Gastroesophageal sphincter (tissue), 3 donors: ENCODE results near the gene FOXN3.

ENCODE experiments used
- POLR2A ChIP-seq, 2 donors: fragments of 450-650 bp; IDR thresholded peaks; one replicate each; pipeline ENCODE4 v1.6.1; 2017; ENCODE audit warnings: antibody characterized with exemption in 2 of 2, mild to moderate bottlenecking in 2 of 2, moderate library complexity in 1 of 2
- POLR2AphosphoS5 ChIP-seq: sonication (generic); formaldehyde crosslinking; IDR thresholded peaks from one replicate; pipeline ENCODE4 v1.6.1; 2017; ENCODE audit warnings: antibody characterized with exemption
- TF ChIP-seq, protein P1 (sequence below), 4 experiments: fragments of 200-600 bp in 2 of 4; fragments of 450-650 bp in 2 of 4; sonication (generic) in 1 of 4; IDR thresholded peaks; one replicate each; pipeline ENCODE4 v1.5.1; 2017 to 2019; ENCODE audit warnings: antibody characterized with exemption in 4 of 4, mild to moderate bottlenecking in 2 of 4, moderate library complexity in 2 of 4

DNA sequence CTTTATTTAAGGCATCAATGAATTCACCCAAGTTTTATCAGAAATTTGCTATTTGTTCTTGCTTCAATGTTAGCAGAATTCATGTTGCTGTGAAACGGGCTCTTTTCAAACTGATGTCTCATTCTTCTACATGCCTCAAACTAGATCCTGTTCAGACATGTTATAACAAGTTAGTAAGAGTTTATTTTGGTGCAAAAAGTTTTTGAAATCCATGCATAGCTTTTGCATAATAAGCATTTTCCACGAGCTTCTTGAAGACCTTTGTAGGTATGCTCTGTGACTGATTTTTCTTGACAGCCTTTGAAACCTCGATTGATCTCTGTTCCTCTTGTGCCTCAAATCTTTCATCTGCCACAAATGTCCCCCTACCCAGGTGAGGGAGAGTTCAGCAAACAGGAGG is 275.2 kb downstream of the FOXN3 start:
- TF ChIP-seq, protein P1, sequence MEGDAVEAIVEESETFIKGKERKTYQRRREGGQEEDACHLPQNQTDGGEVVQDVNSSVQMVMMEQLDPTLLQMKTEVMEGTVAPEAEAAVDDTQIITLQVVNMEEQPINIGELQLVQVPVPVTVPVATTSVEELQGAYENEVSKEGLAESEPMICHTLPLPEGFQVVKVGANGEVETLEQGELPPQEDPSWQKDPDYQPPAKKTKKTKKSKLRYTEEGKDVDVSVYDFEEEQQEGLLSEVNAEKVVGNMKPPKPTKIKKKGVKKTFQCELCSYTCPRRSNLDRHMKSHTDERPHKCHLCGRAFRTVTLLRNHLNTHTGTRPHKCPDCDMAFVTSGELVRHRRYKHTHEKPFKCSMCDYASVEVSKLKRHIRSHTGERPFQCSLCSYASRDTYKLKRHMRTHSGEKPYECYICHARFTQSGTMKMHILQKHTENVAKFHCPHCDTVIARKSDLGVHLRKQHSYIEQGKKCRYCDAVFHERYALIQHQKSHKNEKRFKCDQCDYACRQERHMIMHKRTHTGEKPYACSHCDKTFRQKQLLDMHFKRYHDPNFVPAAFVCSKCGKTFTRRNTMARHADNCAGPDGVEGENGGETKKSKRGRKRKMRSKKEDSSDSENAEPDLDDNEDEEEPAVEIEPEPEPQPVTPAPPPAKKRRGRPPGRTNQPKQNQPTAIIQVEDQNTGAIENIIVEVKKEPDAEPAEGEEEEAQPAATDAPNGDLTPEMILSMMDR (IDR thresholded peaks at IDR 0.05): no peak
- TF ChIP-seq POLR2A (IDR thresholded peaks at IDR 0.05): no peak
- TF ChIP-seq POLR2AphosphoS5: no peak
